GM21576 (cell line): Measurements from ENCODE around the gene ARF3.
A peak's percentile ranks its signal among the peaks of the same experiment; 100 is the strongest.

ENCODE experiments used
- ATAC-seq: cut with Tn5 transposase; IDR thresholded peaks from one replicate; pipeline ENCODE4 v1.9.1; 2021; ENCODE audit warnings: mild to moderate bottlenecking, moderate library complexity; ENCODE audit not compliant: unreplicated experiment

ARF3 gene

DNA sequence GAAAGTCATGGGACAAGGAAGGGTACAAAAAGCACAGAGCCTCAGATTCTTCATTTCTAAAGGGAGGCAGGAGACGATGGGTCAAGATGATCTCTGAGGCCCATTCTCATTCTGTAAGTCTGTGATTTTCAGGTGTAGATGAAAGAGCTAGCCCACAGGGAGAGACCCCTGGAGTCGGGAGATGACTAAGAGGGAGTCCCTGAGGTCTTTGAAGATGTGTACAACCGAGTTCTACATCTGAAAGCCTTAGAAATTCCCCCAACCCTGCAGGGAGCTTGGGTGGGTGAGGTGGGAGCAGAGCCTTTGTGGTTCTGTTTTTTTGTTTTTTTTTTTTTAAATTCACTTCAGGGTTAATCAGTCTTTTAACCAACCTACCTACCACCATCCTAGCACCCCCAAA is 11.2 kb upstream of the ARF3 start:
- no peak for ATAC-seq

DNA sequence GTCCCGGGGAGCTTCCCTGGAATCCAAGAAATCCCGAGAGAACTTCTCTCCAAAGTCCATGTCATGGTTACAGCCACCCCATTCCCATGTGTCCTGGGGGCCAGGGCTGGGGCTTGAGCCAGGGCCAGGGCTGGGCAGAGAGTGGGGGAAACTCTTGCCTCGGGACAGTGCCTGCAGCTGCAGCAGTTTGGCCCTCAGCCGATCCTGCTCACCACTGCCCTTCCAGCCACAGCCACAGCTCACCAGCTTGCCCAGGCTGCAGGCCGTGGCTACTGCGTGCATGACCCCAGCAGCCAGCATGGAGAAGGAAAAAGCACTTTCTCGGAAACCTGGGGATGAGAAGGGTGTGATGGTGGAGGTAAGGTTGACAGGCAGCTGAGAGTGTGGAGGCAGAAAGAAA is 10.7 kb upstream of the ARF3 start:
- no peak for ATAC-seq

DNA sequence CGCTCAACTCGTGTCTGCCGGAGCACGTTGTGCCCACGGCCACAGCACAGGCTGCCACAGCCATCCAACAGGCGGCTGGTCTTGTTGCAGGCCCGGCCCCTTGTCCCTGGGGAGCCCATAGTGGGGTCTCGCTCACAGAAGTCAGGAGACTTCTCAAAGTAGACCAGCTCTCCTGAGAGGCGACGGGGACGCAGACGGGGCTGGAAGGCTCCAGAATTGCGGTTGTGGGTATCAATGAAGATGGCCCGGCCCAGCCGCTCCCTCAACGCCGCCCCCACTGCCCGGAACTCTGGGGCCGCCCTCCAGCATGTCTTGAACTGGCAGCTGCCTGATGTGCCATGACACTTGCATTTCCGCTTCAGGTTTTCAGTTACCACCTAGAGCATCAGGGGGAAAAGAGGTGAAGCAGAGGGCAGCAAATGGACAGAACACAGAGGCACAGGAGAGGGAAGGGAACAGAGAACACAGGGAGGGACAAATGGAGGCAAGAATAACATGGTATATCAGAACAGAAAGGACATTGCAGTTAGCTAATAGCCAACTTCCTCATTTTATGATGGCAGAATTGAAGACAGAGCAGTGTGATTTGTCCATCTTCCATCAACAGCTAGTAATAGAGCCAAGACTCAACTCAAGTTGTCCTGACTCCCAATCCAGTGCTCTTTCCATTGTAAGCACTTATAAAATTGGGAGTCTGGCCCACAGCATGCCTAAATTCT is 9.0 kb upstream of the ARF3 start:
- ATAC-seq, result no peak

DNA sequence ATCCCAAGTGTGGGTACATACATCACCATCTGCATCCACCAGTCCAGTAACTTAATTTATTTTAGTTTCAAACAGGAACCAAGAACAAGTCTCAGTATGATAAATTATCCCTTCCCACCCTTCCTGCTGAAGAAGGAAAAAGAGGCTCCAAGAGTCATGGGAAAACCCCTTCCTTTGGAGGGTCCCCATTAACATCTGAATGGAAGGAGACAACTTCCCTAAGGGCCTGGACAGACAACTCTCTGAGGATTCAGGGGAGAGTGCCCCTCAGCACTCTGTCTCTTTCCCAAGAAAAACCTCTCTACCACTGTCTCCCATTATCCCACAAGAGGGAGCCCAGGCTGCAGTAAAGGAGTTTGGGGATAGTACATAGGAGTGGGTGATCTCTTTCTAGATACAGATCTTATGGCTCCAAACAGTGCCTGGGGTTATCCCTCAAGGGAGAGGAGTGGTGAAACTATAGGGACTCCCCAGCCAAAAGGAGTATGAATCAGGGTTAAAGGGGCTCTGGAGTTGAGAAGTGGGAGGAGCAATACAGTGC is 8.1 kb upstream of the ARF3 start:
- ATAC-seq, result no peak

- ATAC-seq, result no peak
Measured at GRCh38 chr12:48961801-48962200, 4.5 kb upstream of the ARF3 start.

DNA sequence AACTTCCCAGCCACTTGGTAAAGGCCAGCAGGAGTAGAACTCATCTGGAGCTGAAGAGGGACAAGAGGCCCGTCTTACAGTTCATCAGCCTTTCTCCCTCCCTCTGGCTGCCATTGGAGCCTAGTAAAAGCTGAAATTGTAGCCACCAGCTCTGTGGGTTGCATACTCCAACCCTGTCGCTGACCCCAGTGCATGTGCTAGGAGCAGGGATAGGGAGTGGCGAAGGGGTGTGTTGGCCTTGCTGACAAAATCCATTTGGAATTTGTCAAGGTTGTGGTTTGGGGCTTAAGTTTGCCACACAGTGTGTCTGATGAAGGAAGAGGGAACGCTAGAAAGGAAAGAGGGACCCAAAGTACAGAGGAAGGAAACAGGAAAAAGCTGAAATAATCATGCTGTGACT is 4.0 kb upstream of the ARF3 start:
- ATAC-seq, result no peak

DNA sequence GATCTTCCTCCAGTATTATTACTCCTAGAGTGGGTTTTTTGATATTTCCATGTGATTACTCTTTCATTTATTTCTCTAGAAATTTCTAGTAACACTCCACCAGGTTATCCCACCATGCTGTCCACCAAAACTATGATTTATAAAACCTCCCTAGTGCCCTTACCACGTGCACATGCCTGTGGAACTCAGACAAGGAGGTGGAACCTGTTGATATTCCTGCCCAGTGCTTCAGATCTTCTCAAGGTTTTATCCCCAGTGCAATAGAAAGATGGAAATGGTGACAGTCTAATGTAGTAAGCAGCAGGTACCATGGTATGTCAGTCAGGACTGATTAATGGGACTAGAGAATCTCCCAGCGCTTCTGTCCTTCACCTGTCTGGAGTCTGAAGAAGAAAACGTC is 3.5 kb upstream of the ARF3 start:
- ATAC-seq, result no peak

- no peak for ATAC-seq
Measured at GRCh38 chr12:48958049-48958388, 732 bp upstream of the ARF3 start.

- ATAC-seq, result no peak
Measured at GRCh38 chr12:48956279-48957140, 777 bp downstream of the ARF3 start.

DNA sequence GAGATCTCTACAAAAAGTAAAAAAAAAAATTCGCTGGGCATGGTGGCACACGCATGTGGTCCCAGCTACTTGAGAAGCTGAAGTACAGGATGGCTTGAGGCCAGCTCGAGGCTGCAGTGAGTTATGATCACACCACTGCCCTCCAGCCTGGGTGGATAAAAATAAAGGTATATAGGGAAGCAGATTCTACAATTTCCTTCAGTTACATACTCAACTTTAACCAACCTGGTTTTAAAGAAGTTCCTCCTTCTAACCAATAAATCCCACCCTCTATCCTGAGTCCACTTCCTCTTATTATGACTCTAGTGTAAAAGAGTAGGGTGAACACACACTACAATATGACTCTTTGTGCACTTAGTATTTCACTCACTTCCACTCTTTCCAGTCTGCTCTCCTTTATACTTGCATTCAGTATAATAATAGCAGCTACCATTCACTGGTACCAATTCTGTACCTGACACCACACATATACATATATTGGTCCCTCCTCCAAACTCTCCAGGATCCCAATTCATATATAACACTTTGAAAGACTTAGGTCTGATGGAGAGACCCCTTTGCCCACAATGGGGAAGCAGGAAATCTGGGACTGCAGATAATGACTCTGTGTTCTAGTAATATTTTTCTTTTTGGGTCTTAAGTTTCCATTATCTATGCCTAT is 2.3 kb downstream of the ARF3 start:
- ATAC-seq, result no peak

- ATAC-seq, result no peak
Measured at GRCh38 chr12:48954061-48954460, 3.2 kb downstream of the ARF3 start.

DNA sequence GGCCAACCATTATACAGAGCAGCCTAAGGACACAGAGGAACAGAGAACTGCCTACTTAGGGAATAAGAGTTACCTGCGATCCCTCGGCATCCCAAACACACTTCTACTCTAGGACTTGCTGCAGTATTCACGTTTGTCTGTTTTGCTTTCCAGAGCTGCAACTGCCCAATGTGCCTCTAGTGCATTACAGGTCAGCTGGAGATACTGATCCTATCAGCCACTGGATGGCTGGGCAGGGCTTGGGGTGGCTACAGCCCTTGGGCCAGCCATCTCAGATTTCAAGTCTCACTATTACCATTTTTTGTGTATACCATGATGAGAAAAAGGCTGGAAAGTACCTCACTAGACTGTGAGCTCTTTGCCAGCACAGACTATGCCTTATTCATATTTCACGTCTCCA is 4.6 kb downstream of the ARF3 start:
- no peak for ATAC-seq

DNA sequence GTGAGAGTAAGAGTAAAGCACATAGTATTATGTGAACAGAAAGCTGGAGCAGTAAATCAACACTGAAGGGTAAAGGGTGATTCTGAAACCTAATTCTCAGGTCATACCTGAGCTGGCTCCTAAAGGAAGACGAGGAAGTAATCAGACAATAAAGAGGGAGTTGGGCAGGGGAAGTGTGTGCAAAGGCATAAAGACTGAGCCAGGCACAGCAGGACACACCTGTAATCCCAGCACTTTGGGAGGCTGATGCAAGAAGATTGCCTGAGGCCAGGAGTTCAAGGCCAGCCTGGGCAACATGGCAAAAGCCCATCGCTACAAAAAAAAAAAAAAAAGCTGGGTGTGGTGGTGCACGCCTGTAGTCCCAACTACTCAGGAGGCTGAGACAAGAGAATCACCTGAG is 9.6 kb downstream of the ARF3 start:
- ATAC-seq, result no peak

GRCh38 chr12:48946943-48947342 is 10.3 kb downstream of the ARF3 start:
- ATAC-seq, result no peak

- no peak for ATAC-seq
Measured at GRCh38 chr12:48946205-48946604, 11.1 kb downstream of the ARF3 start.

GRCh38 chr12:48943221-48943620 is 14.1 kb downstream of the ARF3 start:
- ATAC-seq, result no peak

GRCh38 chr12:48940181-48940580 is 17.1 kb downstream of the ARF3 start:
- no peak for ATAC-seq

- no peak for ATAC-seq
Measured at GRCh38 chr12:48938805-48939204, 18.5 kb downstream of the ARF3 start.

- ATAC-seq, result no peak
Measured at GRCh38 chr12:48937170-48937569, 20.1 kb downstream of the ARF3 start.

- peak; percentile 69 for ATAC-seq
Measured at GRCh38 chr12:48936379-48936979, 20.8 kb downstream of the ARF3 start.

DNA sequence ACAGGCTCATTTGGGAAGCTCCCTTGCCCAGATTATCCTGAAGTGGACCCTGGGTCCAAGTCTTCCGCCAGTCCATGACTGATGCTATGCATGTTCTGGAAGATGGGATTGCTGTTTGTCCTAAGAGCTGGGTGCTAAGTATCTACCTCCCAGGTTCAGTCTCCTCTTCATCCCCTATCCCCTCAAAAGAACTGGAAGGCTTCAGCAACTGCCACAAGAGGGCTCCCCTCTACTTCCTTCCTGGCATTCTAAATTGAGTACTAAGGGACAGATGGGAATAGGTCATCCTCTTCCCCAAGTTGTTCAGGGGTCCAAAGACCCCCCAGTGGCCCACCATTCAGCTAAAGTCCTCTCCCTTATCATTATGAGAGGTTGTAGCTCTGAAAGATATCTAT is 23.0 kb downstream of the ARF3 start:
- no peak for ATAC-seq
